ENCODE data around the gene IRX5.

The IRX5 gene

GRCh38 chr16:54931120-54932014 lies 702 bp downstream of the IRX5 start:
- DNase-seq (ENCODE audit: low read depth in 2 of 2), result no peak

DNA sequence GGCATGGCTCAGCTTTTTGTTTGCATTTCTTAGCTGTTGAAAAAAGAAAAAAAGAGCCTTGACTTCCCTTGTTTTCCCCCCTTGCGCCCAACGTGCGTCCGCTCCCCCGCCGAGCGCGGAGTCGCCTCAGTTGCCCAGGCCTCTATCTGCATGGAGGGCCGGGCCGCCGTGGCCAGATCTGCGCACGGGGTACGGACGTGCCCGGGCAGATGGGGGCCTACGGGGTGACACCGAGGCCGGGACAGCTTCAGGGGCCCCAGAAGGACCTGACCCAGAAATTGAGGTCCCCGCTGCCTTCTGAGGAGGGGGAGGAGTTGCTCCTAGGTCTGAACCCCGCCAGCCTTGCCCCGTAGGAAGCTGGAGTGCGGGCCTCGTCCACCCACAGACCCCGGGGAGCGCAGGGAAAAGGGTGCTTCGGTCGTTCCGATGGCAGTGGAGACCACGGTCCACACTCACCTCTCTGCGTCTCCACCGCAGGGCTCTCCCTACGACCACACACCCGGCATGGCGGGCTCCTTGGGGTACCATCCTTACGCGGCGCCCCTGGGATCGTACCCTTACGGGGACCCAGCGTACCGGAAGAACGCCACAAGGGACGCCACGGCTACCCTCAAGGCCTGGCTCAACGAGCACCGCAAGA lies 1.5 kb downstream of the IRX5 start:
- no peak for DNase-seq (ENCODE audit: low read depth in 2 of 2)

DNA sequence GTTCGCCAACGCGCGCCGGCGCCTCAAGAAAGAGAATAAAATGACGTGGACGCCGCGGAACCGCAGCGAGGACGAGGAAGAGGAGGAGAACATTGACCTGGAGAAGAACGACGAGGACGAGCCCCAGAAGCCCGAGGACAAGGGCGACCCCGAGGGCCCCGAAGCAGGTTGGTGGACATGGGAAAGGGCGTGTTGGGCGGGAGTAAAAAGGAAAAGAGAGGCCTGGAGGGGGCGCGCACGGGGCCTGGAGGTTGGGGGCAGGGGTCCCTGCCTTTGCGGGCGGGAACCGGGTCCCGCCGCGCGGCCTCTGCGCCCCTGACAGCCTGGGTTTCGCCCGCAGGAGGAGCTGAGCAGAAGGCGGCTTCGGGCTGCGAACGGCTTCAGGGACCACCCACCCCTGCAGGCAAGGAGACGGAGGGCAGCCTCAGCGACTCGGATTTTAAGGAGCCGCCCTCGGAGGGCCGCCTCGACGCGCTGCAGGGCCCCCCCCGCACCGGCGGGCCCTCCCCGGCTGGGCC lies 2.1 kb downstream of the IRX5 start:
- DNase-seq (ENCODE audit: low read depth in 2 of 2), result no peak

DNA sequence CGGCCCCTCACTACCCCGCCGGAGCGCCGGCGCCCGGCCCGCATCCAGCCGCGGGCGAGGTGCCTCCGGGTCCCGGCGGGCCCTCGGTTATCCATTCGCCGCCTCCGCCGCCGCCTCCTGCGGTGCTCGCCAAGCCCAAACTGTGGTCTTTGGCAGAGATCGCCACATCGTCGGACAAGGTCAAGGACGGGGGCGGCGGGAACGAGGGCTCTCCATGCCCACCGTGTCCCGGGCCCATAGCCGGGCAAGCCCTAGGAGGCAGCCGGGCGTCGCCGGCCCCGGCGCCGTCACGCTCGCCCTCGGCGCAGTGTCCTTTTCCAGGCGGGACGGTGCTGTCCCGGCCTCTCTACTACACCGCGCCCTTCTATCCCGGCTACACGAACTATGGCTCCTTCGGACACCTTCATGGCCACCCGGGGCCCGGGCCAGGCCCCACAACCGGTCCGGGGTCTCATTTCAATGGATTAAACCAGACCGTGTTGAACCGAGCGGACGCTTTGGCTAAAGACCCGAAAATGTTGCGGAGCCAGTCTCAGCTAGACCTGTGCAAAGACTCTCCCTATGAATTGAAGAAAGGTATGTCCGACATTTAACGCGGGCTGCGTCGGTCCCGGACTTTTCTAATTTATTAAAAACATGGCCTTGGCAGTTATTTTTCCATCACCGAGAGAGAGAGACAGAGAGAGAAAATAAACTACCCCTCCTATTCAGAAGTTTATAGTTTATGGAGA lies 2.8 kb downstream of the IRX5 start:
- DNase-seq (ENCODE audit: low read depth in 2 of 2), result no peak

- no peak for DNase-seq (ENCODE audit: low read depth in 2 of 2)
Observed at GRCh38 chr16:54934481-54935265, 4.0 kb downstream of the IRX5 start.

DNA sequence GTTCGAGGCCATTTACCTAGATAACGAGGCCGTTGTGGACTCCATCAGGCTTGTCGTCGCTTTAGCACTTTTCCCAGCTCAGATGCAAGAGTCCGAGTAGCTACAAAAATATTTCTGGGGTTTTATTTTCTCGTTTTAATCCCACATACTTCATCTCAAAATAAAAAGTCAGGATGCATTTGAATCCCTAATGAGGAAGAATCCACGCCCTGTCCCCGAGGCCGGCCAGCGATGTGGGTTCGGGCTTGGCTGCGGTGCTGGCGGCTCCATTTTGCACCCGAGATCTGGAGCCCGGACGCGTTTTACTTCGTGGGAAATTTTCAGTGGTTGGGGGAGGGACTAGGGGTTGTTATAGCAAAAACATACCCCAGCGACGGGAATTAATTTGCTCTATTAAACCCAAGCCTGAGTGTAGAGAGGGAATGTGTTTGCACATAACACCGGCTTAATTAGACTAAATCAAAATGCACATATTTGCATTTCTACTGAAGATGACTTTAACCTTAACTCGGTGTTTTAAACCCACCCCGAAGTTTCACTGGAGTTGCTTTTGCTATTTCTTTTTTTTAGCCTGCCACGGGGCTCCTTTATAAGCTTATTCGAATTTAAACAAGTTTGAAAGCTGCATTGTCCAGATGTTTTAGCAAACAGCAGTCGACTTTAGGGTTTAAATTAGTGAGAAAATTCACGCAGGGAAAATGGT lies 4.8 kb downstream of the IRX5 start:
- DNase-seq (ENCODE audit: low read depth in 2 of 2), result no peak

- no peak for DNase-seq (ENCODE audit: low read depth in 2 of 2)
Observed at GRCh38 chr16:54936201-54936978, 5.7 kb downstream of the IRX5 start.

DNA sequence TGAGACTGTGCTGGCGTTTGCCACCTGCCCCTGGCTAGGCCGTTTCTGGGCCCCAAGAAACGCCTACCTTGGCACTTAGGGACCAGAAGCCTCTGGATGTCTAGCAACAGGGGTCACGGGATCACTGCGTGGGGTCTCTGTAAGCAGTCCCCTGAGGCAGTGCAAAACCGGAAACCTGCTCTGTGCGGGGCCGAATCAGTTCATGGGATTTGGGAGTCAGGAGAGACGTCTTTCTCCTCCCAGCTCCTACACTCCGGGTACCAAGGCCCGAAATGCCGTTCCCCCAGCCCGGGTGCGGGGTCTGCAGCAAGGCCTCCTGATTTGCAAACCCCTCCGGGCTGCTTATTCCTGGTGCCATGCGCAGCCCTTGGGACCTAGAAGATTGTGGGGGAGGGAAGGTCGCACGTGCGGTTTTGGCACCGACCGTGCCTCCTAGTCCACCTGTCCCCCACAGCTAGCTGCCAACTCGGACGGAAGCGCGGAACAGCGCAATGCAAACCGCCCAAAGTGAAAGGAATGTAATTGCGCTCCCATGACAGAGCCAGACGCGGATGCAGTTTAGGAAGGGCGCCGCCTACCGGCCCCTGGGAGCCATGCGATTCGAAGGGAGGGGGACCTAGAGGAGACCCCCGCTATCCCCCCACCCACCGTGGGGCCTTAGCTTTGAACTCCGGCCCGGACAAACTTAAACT lies 6.5 kb downstream of the IRX5 start:
- no peak for DNase-seq (ENCODE audit: low read depth in 2 of 2)

GRCh38 chr16:54937671-54938211 lies 7.1 kb downstream of the IRX5 start:
- no peak for DNase-seq (ENCODE audit: low read depth in 2 of 2)

- no peak for DNase-seq (ENCODE audit: low read depth in 2 of 2)
Observed at GRCh38 chr16:54938212-54939028, 7.8 kb downstream of the IRX5 start.

- no peak for DNase-seq (ENCODE audit: low read depth in 2 of 2)
Observed at GRCh38 chr16:54939029-54939346, 8.3 kb downstream of the IRX5 start.

DNA sequence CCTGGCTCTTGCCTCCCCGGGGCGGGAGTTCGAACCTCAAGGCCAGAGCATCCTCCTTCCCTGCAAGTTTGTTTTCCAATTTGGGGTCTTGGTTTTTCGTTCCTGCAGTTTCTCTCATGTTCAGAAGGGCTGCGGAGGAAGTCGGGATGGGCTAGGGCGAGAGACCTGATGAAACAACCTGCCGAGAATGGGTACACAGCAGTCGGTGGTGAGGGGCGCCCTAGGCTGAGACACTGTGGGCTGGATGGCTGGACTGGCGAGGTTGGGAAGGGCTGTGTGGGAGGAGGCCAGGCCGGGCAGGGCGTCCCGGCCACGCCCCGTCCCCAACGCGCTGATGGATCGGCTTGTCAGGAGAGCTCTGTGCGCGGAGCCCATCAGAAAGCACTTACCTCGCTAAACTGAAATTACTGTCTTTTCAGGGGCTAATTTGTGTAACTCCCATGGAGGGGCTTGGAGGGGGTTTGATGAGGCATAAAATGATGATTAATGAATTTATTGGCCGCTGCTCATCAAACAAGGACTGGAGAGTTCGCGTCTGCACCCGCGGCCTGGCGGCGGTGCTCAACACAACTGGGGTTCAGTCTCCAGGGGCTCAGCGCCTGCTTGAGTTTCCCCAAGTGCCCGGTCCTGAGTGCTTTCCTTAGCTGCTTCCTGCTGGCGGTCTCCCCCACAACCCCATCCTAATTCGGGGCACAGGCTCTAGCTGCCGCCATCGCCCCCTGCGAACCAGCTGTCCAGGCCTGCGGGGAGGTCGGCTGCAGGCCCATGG lies 9.0 kb downstream of the IRX5 start:
- DNase-seq (ENCODE audit: low read depth in 2 of 2), result no peak

GRCh38 chr16:54940279-54940604 lies 9.6 kb downstream of the IRX5 start:
- DNase-seq (ENCODE audit: low read depth in 2 of 2), result no peak

DNA sequence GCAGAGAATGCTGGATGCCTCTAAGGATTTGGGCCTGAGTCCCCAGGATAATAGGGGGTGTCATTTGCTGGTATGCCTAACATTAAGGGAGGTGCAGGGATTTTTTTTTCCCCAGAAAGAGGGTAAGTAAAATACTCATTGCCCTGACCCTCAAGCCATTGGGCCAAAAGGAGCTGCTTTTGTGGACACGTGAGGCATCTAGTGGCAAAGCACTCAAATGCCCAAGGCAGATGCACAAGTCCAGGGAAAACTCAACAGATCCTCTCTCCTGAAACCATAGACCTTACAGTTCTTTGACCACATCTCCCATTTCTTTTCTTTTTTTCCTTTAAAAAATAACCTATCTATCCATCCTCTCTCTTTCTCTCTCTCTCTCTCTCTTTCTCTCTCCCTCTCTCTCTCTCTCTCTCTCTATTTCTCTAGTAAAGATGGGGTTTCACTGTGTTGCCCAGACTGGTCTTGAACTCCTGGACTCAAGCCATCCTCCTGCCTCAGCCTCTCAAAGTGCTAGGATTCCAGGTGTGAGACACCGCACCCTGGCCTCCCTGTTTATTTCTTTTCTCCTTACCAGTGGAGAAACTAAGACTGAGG lies 11.8 kb downstream of the IRX5 start:
- no peak for DNase-seq (ENCODE audit: low read depth in 2 of 2)

GRCh38 chr16:54944002-54944401 lies 13.3 kb downstream of the IRX5 start:
- DNase-seq (ENCODE audit: low read depth in 2 of 2), result no peak

- no peak for DNase-seq (ENCODE audit: low read depth in 2 of 2)
Observed at GRCh38 chr16:54945063-54945462, 14.4 kb downstream of the IRX5 start.

GRCh38 chr16:54946909-54947308 lies 16.2 kb downstream of the IRX5 start:
- DNase-seq (ENCODE audit: low read depth in 2 of 2), result no peak

GRCh38 chr16:54947616-54948015 lies 17.0 kb downstream of the IRX5 start:
- no peak for DNase-seq (ENCODE audit: low read depth in 2 of 2)

Measured in stimulated activated CD8-positive, alpha-beta memory T cell treated with anti-CD3 and anti-CD28 coated beads, Interleukin-15, amount 100 ng/mL, for 48 hours (primary cell).